ENCODE measurements around the gene GLO1.

DNA sequence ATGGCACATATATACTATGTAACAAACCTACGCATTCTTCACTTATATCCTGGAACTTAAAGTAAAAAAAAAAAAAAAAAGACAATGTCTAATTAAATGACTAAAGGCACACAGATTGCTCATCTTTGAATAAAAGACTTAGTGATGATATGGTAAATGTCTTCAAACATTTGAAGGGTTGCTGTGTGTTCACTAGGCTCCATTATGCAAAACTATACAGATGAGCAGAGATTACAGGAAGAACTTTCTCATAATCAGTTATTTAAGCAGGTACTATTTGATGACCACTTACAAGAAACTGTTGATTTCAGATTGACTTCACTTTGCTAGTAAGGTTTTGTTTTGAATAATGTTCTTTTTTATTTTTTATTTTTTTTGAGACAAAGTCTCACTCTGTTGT, 46.5 kb upstream of the GLO1 start:
- TF ChIP-seq CREB5 (CRISPR knock-in tag; IDR thresholded peaks at IDR 0.05; ENCODE audit: low read depth) (no peak), OSR1 (CRISPR knock-in tag; IDR thresholded peaks at IDR 0.05) (no peak), ZFP3 (CRISPR knock-in tag; IDR thresholded peaks at IDR 0.05) (no peak), TOX (CRISPR knock-in tag; IDR thresholded peaks at IDR 0.05; ENCODE audit: borderline replicate concordance) (no peak), ZNF8 (CRISPR knock-in tag; IDR thresholded peaks at IDR 0.05) (no peak), ZC3H10 (CRISPR knock-in tag; IDR thresholded peaks at IDR 0.05) (no peak), ARNTL (CRISPR knock-in tag; IDR thresholded peaks at IDR 0.05; ENCODE audit: borderline replicate concordance, low read depth) (no peak)

Measured in SK-N-SH treated with all-trans-retinoic acid at 6 μM for 48 hours (cell line).